ENCODE measurements around the gene ZBTB2.
"Not testable (repeated sequence)": the region's sequence is repeated elsewhere in the genome, so short reads cannot be mapped to it uniquely, and the experiment has no call there.

ZBTB2 gene

DNA sequence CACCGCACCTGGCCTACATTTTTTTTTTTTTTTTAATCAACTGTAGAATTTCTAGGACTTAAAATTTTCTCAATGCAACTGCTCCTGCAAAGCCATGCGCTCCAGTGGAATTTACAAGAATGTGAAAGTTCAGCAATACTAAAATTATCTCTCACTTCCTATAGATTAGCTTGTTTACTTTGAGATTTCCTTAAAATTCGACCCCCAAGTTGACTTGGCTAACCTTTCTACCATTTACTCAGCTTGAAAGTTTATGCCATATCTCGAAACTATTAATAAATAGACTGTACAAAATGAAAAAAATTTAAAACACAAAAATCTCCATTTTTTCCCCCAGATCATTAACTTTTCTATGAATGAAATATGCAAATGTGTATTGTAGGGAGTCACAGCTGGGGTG is 64.3 kb downstream of the ZBTB2 start:
- no peak for DNase-seq (ENCODE audit: low spot score)

GRCh38 chr6:151326116-151326825 is 65.1 kb downstream of the ZBTB2 start:
- no peak for DNase-seq (ENCODE audit: low spot score)

GRCh38 chr6:151325075-151326050 is 66.0 kb downstream of the ZBTB2 start:
- DNase-seq (ENCODE audit: low spot score), result peak; percentile 3

DNA sequence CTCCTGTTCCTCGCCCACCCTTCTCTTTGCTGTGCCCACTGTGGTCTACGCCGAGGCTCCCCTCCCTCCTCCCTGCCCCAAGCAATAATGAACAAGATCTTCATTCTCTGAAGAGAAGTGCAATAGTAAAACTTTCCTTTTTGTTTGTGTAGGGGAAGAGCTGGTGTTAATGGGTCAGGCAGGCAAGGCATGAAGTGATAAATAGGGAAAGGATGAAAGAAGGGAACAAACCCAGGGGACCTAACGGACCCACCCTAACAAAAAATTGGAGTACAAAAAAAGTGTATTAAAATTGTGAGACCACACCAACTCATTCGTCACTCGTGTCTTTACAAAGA is 66.9 kb downstream of the ZBTB2 start:
- DNase-seq (ENCODE audit: low spot score), result no peak

- peak; percentile 73 for DNase-seq (ENCODE audit: low spot score)
Measured at GRCh38 chr6:151323791-151324487, 67.4 kb downstream of the ZBTB2 start.

- no peak for DNase-seq (ENCODE audit: low spot score)
Measured at GRCh38 chr6:151322570-151322969, 68.8 kb downstream of the ZBTB2 start.

DNA sequence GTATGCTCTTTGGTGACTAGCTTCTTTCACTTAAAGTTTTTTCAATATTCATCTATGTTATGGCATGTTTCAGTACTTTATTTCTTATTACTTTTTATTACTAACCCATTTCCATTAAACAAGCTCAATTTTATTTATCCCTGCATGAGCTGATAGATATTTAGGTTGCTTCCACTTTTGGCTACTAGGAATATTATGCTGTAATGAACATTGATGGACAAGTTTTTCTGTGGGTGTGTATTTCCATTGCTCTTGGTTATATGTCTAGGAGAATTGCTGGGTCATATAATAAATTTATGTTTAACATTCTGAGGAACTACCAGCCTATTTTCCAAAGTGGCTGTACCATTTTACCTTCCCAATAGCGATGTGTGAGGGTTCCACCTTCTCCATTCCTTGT is 69.9 kb downstream of the ZBTB2 start:
- no peak for DNase-seq (ENCODE audit: low spot score)

GRCh38 chr6:151320140-151320539 is 71.2 kb downstream of the ZBTB2 start:
- DNase-seq (ENCODE audit: low spot score), result no peak

GRCh38 chr6:151317995-151318365 is 73.4 kb downstream of the ZBTB2 start:
- no peak for DNase-seq (ENCODE audit: low spot score)

- DNase-seq (ENCODE audit: low spot score), result no peak
Measured at GRCh38 chr6:151317103-151317994, 74.0 kb downstream of the ZBTB2 start.

- not testable (repeated sequence) for DNase-seq (ENCODE audit: low spot score)
Measured at GRCh38 chr6:151315661-151316060, 75.7 kb downstream of the ZBTB2 start.

Data from CD4-positive, alpha-beta T cell treated with Interleukin-2 at 100 ng/mL for 4 hours (primary cell).